Endothelial cell (in vitro differentiated cells): ENCODE measurements around the gene GUCY1A1. TPM values are rescaled to one million over a fixed set of nuclear protein-coding genes. Genes with fewer than 3 reads are reported as not detected.

Source experiments
- DNase-seq: peaks from one replicate; pipeline ENCODE4 v3.0.0; 2021; ENCODE audit warnings: low spot score
- H3K27ac Mint-ChIP-seq: one replicate; pipeline ENCODE4 v1.8.0; 2021; ENCODE audit warnings: mixed read lengths, inconsistent platforms; ENCODE audit not compliant: unreplicated experiment
- H3K27me3 Mint-ChIP-seq: one replicate; pipeline ENCODE4 v1.8.0; 2021; ENCODE audit warnings: mild to moderate bottlenecking, moderate library complexity, mixed read lengths, inconsistent platforms; ENCODE audit not compliant: unreplicated experiment
- H3K36me3 Mint-ChIP-seq: one replicate; pipeline ENCODE4 v1.8.0; 2021; ENCODE audit warnings: mild to moderate bottlenecking, low read depth, mixed read lengths, inconsistent platforms; ENCODE audit not compliant: unreplicated experiment
- H3K4me1 Mint-ChIP-seq: one replicate; pipeline ENCODE4 v1.8.0; 2021; ENCODE audit warnings: mild to moderate bottlenecking, mixed read lengths, inconsistent platforms; ENCODE audit not compliant: unreplicated experiment
- H3K4me3 Mint-ChIP-seq: one replicate; pipeline ENCODE4 v1.8.0; 2021; ENCODE audit warnings: mild to moderate bottlenecking, mixed read lengths, inconsistent platforms; ENCODE audit not compliant: unreplicated experiment
- H3K9me3 Mint-ChIP-seq: one replicate; pipeline ENCODE4 v1.8.0; 2021; ENCODE audit warnings: mixed read lengths, inconsistent platforms; ENCODE audit not compliant: unreplicated experiment
- total RNA-seq: library from RNA; stranded (reverse); fragmentation: NEBNext Ultra II Directional; extraction: Animal tissue kit (Norgen Biotek cat#: 25700); gene quantifications from one replicate; pipeline ENCODE4 v1.2.1, GENCODE V29; 2021; ENCODE audit not compliant: unreplicated experiment
- TF ChIP-seq, protein P1 (sequence below): fragments of 200-600 bp; sonication (generic); IDR thresholded peaks from one replicate; pipeline ENCODE4 v1.5.0; 2021; ENCODE audit warnings: antibody characterized with exemption; ENCODE audit not compliant: unreplicated experiment

Gene GUCY1A1
- total RNA-seq, 1 donor from 2014 or later, result not detected

DNA sequence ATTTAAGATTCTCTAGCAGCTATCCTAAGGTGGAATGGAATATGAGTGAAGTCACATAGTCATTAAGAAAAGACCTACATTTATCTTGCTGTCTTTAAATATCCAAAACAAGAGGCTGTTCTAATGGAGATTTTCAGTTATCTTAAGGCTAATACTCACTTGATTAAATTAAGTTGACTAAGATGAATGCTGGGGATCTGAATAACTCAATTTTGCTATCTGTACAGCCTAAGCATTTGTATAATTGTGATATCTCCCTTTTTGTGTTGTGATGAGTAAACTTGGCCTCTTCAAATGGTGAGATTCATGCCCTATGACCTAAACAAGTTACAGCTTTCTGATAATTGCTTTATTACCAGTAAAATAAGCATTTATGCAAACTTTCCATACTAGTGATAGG, 13.6 kb upstream of the GUCY1A1 start:
- TF ChIP-seq, protein P1, sequence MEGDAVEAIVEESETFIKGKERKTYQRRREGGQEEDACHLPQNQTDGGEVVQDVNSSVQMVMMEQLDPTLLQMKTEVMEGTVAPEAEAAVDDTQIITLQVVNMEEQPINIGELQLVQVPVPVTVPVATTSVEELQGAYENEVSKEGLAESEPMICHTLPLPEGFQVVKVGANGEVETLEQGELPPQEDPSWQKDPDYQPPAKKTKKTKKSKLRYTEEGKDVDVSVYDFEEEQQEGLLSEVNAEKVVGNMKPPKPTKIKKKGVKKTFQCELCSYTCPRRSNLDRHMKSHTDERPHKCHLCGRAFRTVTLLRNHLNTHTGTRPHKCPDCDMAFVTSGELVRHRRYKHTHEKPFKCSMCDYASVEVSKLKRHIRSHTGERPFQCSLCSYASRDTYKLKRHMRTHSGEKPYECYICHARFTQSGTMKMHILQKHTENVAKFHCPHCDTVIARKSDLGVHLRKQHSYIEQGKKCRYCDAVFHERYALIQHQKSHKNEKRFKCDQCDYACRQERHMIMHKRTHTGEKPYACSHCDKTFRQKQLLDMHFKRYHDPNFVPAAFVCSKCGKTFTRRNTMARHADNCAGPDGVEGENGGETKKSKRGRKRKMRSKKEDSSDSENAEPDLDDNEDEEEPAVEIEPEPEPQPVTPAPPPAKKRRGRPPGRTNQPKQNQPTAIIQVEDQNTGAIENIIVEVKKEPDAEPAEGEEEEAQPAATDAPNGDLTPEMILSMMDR, result no peak
- no peaks in the 10 kb centered on the region for H3K36me3 Mint-ChIP-seq
- DNase-seq, result no peak
- no peaks in the 10 kb centered on the region for H3K4me1 Mint-ChIP-seq
- H3K9me3 Mint-ChIP-seq, result no peaks in the 10 kb centered on the region
- H3K4me3 Mint-ChIP-seq, result no peak overlapping the region
- H3K27me3 Mint-ChIP-seq, result no peaks in the 10 kb centered on the region
- H3K27ac Mint-ChIP-seq, result no peak overlapping the region

DNA sequence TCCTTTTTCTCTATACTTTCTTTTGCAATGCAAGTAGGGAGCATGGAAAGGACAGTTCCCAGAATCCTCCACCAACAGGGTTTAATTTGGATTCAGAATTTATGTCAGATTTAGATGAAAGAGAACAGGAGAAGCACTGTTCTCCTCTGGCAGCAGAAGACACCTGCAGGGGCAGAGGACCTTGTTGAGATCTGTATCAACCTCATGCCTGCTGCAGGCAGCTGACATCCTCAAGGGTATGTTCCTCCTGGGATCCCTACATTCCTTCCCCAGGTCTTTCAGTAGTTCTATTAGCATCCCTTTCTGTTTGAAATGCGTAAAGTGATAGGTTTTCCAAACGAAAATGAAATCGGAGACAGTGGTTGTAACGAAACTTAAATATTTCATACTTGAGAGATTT, 10.6 kb upstream of the GUCY1A1 start:
- DNase-seq, result no peak
- TF ChIP-seq, protein P1, result no peak

DNA sequence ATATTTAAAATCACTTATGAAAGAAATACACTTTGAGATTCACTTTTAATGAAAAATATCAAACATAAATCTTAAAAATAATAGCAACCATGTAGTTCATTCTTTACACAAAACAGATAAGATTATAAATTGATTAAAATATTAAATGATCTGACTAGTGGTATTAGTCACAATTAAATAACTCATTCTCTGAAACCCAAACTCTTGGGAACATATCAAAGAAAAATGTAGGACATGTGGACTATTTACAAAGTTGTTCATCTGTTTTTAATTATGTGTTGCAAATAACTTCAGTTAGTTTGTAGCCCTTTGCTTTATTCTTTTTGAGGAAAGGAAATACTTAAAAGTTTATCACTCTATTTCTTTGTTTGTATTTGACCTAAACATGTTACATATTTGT, 9.5 kb upstream of the GUCY1A1 start:
- Mint-ChIP-seq H3K4me3 (no peak overlapping the region), H3K4me1 (no peaks in the 10 kb centered on the region), H3K9me3 (no peaks in the 10 kb centered on the region), H3K27ac (no peak overlapping the region), H3K27me3 (no peaks in the 10 kb centered on the region), H3K36me3 (no peaks in the 10 kb centered on the region)
- no peak for DNase-seq
- TF ChIP-seq, protein P1, result no peak

More for the DNA sequence above, 10.6 kb upstream of the GUCY1A1 start:
- H3K4me3 Mint-ChIP-seq, result no peak overlapping the region
- H3K4me1 Mint-ChIP-seq, result no peaks in the 10 kb centered on the region
- H3K27ac Mint-ChIP-seq, result no peak overlapping the region
- no peaks in the 10 kb centered on the region for H3K27me3 Mint-ChIP-seq
- H3K36me3 Mint-ChIP-seq, result no peaks in the 10 kb centered on the region
- no peaks in the 10 kb centered on the region for H3K9me3 Mint-ChIP-seq

DNA sequence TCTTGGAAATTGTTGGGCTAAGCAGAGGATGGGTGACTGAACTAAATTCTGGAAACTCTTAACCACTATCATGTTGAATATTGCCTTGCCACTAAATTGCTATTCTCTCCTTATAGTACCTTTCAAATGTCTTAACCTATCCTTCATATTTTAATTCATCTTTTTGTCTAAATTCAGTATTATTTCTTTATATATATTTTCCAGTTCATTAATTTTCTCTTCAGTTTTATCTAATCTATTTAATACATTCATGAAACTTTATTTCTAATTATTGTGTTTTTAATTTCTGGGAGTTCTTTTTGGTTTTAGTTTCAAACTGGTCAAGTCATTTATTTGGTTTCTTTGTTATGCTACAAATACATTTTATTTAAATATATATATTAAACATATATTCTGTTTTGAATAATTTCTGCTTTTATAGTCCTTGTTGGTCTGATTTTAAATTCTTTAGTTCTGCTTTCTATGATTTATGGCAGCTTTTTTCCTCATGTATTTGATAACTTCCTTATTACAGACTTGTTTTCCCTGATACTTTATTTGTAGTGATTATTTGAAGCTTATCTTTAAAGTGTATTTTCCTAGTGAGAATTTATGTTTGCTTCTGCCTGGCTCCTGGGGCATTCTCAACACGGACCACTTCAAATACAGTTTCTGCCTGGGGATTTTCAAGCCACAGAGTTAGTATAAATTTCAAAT, 8.5 kb upstream of the GUCY1A1 start:
- Mint-ChIP-seq H3K4me1 (no peaks in the 10 kb centered on the region), H3K36me3 (no peaks in the 10 kb centered on the region), H3K9me3 (no peaks in the 10 kb centered on the region), H3K27me3 (no peaks in the 10 kb centered on the region), H3K4me3 (no peak overlapping the region), H3K27ac (no peak overlapping the region)
- TF ChIP-seq, protein P1, result no peak
- DNase-seq, result no peak

DNA sequence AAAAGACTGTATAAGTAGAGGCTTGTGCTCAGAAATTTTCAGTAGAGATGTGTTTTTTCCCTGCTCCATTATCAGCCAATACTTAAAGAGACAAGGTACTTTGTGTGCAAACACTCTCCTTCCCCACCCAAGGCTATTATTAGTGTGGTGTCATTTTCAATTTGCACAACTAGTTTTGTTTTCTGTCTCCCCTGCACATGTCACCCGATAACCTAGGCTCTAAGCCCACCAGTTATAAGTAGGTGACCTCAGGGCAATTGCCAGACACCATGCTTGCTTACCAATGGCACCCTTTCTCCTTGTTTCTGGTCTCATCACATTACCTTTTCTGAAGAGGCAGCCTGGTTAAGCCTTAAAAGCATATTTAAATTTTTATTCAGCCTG, 8.0 kb upstream of the GUCY1A1 start:
- no peak overlapping the region for H3K4me3 Mint-ChIP-seq
- no peak for DNase-seq
- no peaks in the 10 kb centered on the region for H3K36me3 Mint-ChIP-seq
- no peaks in the 10 kb centered on the region for H3K4me1 Mint-ChIP-seq
- no peak overlapping the region for H3K27ac Mint-ChIP-seq
- no peaks in the 10 kb centered on the region for H3K9me3 Mint-ChIP-seq
- no peaks in the 10 kb centered on the region for H3K27me3 Mint-ChIP-seq
- TF ChIP-seq, protein P1, result no peak
